ENCODE results near the gene SSX4.
A peak's percentile ranks its signal among the peaks of the same experiment; 100 is the strongest.
"Not testable (repeated sequence)": the region's sequence is repeated elsewhere in the genome, so short reads cannot be mapped to it uniquely, and the experiment has no call there.

SSX4 gene

GRCh38 chrX:48383239-48383638, at the start of gene SSX4:
Gene SSX4, plus strand, starts transcription at chrX:48383539. Its CDS starts 515 bp downstream, at chrX:48384054.
- H3K27ac ChIP-seq; DNase-seq (ENCODE audit: low spot score); H3K4me3 ChIP-seq: not testable (repeated sequence)

GRCh38 chrX:48346059-48346458, 37.3 kb upstream of the SSX4 start:
- not testable (repeated sequence) for H3K4me3 ChIP-seq, H3K27ac ChIP-seq

GRCh38 chrX:48356315-48357094, 26.8 kb upstream of the SSX4 start, which contains the start of gene SSX3:
Gene SSX3, minus strand, starts transcription at chrX:48356703. Its CDS starts 1,454 bp downstream, at chrX:48355249.
- H3K4me3 ChIP-seq; DNase-seq (ENCODE audit: low spot score): not testable (repeated sequence)

More at GRCh38 chrX:48346059-48346458, 37.3 kb upstream of the SSX4 start:
- not testable (repeated sequence) for DNase-seq (ENCODE audit: low spot score)

GRCh38 chrX:48357681-48358080, 25.7 kb upstream of the SSX4 start:
- no peak overlapping the region for H3K4me3 ChIP-seq
- no peak for DNase-seq (ENCODE audit: low spot score)
- no peak overlapping the region for H3K27ac ChIP-seq
- TF ChIP-seq CTCF (IDR thresholded peaks at IDR 0.05): no peak

More at GRCh38 chrX:48356315-48357094, 26.8 kb upstream of the SSX4 start, which contains the start of gene SSX3:
- not testable (repeated sequence) for H3K27ac ChIP-seq

- H3K4me3 ChIP-seq; H3K27ac ChIP-seq; DNase-seq (ENCODE audit: low spot score): not testable (repeated sequence)
These were observed 24.1 kb upstream of the SSX4 start for GRCh38 chrX:48359281-48359680.

GRCh38 chrX:48367717-48368408, 15.5 kb upstream of the SSX4 start:
- not testable (repeated sequence) for H3K4me3 ChIP-seq; DNase-seq (ENCODE audit: low spot score); H3K27ac ChIP-seq

- not testable (repeated sequence) for DNase-seq (ENCODE audit: low spot score); H3K4me3 ChIP-seq; H3K27ac ChIP-seq
These were observed 12.9 kb upstream of the SSX4 start for GRCh38 chrX:48370408-48370807.

- H3K4me3 ChIP-seq; DNase-seq (ENCODE audit: low spot score); H3K27ac ChIP-seq: not testable (repeated sequence)
These were observed 13.6 kb downstream of the SSX4 start for GRCh38 chrX:48396931-48397330.

- DNase-seq (ENCODE audit: low spot score): peak; percentile 17
- not testable (repeated sequence) for H3K27ac ChIP-seq, H3K4me3 ChIP-seq
These were observed 14.5 kb downstream of the SSX4 start for GRCh38 chrX:48397825-48398224.

- not testable (repeated sequence) for H3K27ac ChIP-seq; H3K4me3 ChIP-seq; DNase-seq (ENCODE audit: low spot score)
These were observed 28.5 kb downstream of the SSX4 start, which contains the start of gene SSX4B for GRCh38 chrX:48411860-48412259. Gene SSX4B, minus strand, starts transcription at chrX:48411960. Its CDS starts 588 bp downstream, at chrX:48411372.

GRCh38 chrX:48427027-48427716, 43.8 kb downstream of the SSX4 start:
- DNase-seq (ENCODE audit: low spot score); H3K27ac ChIP-seq; H3K4me3 ChIP-seq: not testable (repeated sequence)

GRCh38 chrX:48429606-48430005, 46.3 kb downstream of the SSX4 start:
- not testable (repeated sequence) for DNase-seq (ENCODE audit: low spot score); H3K27ac ChIP-seq; H3K4me3 ChIP-seq

- H3K27ac ChIP-seq; DNase-seq (ENCODE audit: low spot score); H3K4me3 ChIP-seq: not testable (repeated sequence)
These were observed 46.8 kb downstream of the SSX4 start for GRCh38 chrX:48430166-48430565.

GRCh38 chrX:48433713-48434112, 50.4 kb downstream of the SSX4 start:
- H3K27ac ChIP-seq; DNase-seq (ENCODE audit: low spot score); H3K4me3 ChIP-seq: not testable (repeated sequence)

Measured in coronary artery (tissue), 2 donors.